ENCODE results near the gene PTMS.

PTMS gene

DNA sequence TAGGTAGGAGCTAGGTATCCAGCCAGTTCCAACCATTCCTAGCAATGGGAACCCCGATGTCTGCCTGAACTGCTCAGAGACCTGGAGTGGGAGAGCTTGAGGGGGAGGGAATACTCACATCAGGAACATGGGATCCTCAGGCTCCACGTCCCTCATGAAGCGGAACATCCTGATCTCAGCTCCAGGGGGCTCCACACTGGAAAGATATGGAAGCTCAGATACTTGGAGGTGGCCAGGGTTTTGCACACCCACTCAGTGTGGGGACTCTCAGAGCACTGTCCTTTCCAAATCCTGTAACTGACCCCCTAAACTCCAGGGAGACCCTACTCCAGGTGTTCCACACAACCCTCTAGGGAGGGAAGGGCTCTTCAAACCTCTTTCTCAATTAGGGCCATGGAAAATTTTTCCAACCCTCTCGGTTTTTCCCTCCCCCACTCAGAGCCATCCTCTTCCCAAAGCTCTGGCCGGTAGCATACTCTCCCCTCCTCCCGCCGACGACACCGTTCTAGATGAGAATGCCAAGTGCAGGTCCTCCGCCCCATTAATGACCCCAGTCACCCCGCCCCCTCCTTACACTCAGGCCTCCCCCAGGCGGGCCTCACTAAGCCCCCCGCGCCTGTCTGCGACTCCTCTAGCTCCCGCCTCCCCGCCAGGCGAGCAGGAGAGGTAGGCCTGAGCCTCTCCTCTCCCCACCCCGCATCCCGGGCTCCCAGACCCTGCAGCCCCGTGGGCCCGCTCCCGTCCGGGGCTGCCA, 13.8 kb upstream of the PTMS start:
- DNase-seq (ENCODE audit: low read depth in 2 of 2) = no peak

DNA sequence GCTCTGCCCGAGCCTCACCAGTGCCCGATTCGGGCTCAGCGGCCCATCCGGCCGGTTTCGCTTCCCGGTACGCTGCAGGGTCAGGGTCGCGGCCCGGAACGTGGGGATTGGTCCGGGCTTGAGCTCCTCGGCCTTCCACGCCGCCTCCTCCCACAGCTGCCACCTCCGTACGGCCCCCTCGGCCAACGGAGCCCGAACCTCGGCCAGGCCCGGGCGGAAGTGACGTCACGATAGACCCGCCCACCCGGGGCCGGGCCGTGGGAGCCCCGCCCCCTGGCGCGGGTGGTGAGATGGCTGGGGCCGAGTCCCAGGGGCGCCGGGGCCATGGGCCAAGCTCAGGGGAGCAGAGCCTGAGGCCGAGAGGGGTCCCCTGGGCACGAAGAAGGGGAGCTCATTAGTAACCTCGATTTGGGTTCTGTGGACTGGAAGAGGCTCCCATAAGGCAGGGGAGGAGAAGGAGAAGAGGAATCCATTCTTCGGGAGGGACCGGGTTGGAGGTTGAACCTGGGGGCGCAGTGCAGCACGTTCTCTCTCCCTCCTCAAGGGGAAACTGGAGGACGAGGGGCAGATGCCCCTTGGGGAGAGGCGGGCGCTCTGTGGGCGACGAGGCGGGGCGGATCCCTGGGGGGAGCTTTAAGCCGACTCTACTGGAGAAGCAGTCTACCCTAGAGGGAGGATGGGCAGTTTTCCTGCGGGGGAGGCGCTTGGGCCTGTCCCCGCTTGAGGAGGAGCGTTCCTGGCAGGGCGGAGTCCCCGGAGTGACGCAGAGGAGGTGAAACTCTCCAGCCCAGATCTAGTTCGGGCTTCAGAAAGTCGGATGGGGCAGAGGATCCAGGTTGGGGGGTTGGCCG, 13.0 kb upstream of the PTMS start, which contains the start of gene MLF2:
MLF2 (minus strand) TSS at position 221 of the 851 bp plus-strand sequence. CDS start 807 bp downstream, outside the sequence.
- DNase-seq (ENCODE audit: low read depth in 2 of 2) = peak; percentile 97 to 98

DNA sequence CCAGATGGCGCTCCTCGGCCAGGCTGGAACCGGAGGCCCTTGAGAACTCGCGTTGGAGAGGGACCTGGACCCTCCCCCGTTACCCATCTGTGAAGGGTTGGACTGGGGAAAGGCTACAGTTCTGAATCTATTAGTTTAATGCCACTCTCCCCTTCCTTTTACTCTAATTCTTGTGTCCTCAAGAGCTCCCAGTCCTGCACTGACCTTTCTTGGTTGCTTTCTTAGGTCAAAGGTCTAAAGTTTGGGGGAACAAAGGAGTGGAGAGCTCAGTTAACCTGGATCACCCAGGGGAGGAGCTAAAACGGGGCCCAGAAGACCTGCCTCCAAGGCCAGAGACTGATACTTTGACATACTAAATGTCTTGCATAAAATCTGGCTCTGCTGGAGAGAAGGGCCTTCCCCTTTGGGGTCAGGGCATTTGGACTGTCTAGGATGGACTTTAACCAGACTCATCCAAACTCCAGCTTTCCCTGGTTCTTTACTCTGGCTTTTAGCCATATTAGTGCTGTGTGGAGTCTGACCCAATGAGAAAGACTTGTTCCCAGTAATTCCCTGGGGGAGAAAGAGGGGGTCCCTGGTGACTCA, 12.3 kb upstream of the PTMS start:
- no peak for DNase-seq (ENCODE audit: low read depth in 2 of 2)

DNA sequence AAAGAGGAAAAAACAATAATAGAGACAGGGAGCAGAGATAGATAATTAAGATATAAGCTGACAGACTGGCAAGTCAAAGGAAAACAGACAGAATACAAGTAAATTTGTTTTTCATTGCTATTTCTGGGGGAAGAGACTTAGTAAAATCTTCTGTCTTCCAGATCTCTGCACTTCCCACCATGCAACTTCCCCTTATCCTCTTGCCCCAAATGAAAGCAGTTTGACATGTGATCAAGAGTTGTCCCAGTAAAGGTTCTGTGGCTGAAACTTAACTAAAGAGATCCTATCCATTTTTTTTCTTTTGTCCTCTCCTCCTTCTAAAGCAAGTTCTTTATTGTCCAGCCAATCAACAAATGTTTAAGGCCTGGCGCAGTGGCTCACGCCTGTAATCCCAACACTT, 11.8 kb upstream of the PTMS start:
- DNase-seq (ENCODE audit: low read depth in 2 of 2) = no peak

DNA sequence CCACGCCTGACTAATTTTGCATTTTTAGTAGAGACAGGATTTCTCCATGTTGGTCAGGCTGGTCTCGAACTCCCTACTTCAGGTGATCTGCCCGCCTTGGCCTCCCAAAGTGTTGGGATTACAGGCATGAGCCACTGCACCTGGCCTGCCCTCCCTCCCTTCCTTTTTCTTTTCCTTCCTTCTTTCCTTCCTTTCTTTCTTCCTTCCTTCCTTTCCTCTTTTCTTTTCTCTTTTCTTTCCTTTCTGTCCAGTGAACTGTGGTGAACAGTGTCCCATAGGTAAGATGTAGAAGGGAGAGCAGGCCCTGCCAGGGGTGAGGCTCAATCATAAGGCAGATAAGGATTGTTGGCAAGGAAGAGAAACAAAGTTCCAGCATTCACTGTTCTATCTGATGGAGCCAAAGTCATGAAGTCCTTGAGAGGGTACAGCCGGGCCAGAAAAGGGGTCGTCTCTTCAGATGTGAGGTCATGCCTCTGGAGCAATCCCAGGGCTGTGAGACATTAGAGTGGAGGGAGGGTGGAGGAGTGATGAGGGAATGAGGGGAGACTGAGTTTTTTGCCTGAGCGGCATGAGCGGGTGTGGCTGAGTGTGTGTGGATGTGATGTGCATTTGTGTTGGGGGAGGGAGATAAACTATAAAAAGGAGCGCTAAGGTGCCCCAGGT, 9.0 kb upstream of the PTMS start:
- DNase-seq (ENCODE audit: low read depth in 2 of 2) = no peak

DNA sequence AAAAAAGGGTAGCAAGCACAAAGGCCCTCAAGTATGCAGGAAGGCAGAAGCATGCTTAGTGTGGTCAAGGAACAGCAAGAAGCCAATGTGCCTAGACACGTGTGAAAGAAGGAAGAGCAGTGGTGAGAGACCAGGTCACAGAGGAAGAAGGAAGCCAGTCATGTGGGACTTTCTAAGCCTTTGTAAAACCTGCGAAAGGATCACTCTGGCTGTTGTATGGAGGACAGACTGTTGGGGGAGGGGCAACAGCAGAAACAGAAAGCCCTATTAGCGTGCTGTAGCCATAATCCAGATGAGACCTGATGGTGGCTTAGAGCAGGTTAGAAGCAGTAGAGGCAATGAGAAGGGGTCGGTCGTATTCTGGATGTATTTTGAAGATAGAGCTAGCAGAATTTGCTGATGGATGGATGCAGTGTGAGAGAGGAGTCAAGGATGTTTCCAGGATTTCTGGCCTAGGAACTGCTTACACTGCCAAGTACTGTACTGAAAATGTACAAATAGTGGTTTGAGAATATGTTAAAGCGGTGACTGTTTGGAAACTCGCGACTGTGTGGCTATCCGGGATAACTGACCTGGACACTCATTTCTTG, 7.6 kb upstream of the PTMS start:
- no peak for DNase-seq (ENCODE audit: low read depth in 2 of 2)

DNA sequence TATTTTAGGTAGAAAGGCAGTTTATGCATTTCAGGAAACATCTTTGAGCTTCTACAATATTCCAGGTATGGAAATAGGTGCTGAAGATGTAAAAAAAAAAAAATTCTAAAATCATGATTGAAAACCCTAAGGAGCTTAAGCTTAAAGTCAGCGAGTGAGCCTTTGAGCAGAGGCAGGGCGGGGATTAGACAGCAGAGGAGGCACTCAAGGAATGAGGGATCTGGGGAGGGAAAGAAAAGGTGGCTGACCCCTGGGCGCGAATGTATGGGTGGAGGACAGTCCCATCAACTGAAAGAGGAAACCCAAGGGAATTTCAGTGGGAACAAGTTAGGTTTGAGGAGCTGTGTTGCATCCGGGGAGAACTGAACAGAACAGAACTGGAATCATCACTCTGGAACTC, 6.4 kb upstream of the PTMS start:
- DNase-seq (ENCODE audit: low read depth in 2 of 2) = no peak

DNA sequence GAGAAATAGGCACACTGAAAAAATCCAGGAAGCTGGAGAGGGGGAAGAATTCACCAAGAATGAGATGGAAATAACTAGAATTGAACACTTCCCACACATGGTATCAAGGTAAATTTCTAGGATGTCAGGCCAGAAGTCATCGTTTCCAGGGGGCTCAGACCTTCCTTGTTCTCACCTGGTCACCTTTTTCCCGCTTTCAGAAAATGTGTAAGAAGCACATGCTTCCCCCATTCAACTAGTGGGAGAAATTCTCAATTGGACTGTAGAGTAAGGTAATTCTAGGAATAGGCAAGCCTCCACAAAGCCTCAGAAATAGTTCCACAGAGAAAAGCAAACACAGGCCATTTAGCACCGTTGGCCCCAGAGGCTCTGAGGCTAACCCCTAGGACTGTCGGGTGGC, 2.8 kb upstream of the PTMS start:
- DNase-seq (ENCODE audit: low read depth in 2 of 2) = no peak

DNA sequence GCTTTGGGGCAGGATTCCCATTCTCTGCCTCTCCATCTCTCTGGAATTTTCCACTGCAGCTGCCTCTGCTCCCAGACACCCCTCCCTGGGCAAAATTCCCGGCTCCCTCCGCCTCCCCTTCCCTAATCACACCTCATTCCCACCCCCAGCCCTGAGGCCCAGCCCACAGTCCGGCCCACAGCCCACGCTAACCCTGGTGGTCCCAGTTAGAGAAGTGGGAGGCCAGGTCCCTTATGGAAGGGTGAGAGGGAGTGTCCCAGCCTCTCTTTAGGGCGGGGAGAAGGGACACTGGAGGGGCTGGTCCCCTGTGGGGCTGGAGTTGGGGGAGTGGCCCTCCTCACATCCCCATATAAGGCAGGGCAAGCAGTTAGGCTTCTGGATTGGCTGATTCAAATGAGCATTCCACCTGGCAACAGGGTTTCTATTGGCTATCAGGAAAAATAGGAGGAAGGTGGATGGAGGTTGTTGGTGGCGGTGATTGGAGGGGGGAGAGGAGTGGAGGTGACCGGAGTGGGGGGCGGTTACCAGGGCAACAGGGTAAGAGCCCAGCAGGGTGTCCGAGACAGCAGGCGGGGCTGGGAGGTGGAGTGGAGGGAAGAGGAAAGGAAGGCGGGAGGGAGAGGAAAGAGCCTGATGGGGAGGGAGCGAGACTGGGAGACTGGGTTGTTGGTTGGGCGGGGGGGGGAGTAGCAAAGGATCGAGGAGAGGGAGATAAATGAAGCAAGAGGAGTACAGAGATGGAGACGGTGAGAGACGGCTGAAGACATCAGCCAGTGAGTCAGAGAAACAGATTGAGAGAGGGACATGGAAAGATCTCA, 1.9 kb upstream of the PTMS start:
- DNase-seq (ENCODE audit: low read depth in 2 of 2) = no peak

DNA sequence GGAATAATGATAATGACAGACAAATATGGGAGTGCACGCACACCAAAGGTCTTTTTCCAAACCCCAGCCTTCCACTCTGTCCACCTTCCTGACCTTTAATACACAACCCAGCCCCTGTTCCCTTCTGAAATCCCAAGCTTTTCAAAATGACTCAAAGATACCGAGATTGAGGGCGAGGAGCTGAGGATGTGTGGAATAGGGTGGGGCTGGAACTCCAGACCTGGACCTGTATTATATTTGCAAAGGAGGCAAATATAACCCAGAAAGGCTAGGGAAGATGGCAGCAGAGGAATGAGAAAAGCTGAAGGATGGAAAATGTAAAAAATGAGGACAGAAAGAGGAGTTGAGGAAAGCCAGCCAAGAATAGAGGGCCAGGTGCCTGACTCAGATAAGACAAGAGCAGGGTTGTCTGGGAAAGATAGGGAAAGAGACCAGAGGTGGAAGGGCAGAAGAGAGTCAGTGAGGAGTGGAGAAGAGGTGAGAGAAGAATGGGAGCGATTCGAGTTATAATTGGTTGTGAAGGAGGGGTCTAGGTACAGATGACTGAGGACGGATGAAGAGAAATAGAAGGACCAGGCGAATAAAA, 1.0 kb upstream of the PTMS start:
- DNase-seq (ENCODE audit: low read depth in 2 of 2) = no peak

DNA sequence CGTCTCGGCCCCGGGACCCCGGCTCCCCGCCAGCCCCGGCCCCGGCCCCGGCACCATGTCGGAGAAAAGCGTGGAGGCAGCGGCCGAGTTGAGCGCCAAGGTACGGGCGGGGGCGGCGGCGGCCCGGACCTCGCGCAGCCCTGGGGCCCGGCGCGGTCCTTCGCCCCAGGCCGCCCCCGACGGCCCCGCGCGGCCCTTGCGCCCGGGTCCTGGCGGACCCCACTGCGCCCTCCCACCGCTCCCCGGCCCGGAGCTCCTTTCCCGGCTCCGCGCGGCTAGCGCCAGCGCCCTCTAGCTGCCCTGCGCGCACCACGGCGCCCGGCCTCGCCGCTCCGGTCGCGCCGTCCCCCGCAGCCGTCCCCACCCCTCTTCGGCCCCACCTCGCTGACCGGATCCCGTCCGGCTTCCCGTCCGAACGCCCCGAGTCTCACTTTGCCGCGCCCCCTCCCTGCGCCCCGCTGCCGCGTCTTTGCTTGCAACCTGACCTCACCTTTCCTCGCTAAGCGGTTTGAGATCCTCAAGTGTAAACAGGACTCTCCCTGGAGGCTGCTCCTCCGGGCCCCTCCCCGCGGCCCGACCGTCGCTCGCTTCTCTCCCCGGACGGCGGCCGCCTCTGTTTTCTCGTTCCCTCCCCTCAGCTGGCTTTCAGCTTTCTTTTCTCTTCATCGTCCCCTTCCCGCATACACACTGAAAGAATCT, 637 bp downstream of the PTMS start:
- no peak for DNase-seq (ENCODE audit: low read depth in 2 of 2)

DNA sequence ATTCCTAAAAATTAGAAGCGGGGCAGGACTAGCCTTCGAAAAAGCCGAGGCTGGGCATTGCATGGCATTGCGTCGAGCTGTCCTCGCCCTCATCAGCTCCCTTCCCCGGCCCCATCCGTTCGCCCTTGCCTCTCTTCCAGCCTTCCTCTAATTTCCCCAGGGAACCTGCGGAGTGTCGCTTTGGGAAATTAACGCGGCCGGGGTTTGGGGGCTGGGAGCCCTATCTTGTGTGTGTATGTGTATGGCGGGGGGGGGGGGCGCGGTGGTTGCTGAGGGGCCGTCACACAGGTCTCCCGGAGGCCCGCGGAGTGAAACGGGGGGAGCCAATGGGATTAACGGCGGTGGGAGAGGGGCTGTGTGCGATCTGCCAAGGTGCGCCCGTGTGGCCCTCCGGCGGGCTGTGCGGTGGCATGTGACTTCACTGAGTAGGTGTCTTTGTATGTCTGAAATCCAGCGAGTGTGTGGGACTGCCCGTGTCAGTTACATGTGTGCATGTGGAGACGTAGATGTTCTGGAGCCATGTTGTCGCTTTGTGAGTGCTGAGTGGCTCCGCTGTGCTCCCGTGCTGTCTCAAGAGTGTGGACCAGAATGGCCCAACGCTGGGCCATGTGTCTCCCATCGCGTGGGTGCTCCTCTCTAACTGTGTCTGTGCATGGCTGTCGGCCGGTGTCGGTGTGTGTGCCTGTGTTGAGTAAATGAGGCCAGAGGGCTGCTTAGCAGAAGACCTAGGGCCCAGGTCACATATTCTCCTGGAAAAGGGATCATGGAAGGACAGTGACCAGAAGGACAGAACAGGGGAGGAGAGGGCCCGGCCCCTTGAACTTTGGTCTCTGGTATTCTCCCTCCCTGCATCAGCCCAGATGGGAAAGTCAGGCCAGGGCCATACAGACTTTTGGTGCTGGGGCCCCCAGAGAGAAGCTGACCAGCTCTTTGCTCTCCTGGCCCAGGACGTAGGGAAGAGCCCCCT, 1.5 kb downstream of the PTMS start:
- DNase-seq (ENCODE audit: low read depth in 2 of 2) = no peak

DNA sequence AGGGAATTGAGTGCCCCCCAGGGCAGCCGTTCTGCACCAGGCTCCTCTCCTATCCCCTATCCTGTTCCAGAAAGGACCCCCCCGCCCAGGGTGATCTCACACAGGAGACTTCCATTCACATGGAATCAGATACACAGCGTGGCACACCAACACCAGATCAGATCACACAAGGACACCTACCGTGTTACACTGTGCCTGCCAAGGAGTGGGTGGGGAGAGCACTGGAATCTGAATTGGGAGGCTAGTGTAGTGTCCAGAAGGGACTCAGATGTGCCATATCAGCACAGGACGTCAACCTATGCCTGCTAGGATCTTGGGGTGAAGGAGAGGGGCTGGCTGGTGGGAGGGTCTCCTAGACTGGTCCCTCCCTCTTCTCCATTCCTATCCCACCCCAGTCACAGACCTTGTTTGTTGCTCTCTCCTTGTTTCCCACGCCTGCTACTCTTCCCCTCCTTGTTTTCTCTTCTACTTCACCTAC, 2.3 kb downstream of the PTMS start:
- no peak for DNase-seq (ENCODE audit: low read depth in 2 of 2)

DNA sequence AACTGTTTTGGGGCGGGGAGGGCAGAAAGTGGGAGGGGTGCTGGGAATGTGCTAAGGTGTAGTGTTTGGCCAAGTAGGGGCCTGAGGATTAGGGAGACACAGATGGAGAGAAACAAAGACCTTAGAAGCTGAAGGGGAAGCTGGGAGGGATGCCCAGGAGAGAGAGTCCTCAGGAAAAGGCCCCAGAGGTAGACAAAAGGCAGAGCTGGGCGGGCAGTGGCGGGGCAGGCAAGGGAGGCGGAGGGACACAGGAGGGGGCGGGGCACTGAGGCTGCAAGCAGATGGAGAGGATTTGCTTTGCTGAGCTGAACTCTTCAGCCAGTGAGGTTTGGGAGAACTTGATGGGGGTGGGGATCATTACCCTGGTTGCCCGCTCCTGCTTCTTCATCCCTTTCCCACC, 2.8 kb downstream of the PTMS start:
- no peak for DNase-seq (ENCODE audit: low read depth in 2 of 2)

DNA sequence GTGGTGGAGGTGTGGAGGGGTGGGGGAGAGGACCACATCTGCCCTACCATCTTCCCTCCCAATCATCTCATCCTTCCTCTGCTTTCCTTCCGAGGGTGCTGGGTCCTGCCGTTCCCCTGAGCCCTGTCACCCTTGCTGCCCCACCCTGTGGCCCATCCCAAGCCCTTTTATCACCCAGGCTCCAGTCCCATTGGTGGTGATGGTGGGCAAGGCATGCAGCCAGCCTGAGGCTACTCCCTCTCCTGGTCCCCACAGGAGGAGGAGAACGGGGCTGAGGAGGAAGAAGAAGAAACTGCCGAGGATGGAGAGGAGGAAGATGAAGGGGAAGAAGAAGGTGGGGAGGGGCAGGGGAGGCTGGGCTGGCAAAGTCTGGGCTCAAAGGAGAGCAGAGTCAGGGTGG, 3.5 kb downstream of the PTMS start:
- DNase-seq (ENCODE audit: low read depth in 2 of 2) = no peak

DNA sequence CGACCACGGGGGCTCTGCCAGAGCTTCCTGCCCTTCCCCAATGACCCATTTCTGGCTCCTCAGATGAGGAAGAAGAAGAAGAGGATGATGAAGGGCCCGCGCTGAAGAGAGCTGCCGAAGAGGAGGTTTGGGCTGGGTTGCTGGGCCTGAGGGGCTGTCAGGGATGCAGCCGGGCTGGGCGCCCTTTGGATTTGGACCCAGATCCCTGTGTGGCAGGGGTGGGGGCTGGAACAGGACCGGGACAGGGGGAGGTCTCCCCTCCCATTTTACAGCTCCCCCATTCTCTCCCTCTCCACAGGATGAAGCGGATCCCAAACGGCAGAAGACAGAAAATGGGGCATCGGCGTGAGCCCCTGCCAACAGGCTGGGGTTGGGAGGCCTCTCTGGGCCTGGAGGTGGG, 3.9 kb downstream of the PTMS start:
- no peak for DNase-seq (ENCODE audit: low read depth in 2 of 2)

DNA sequence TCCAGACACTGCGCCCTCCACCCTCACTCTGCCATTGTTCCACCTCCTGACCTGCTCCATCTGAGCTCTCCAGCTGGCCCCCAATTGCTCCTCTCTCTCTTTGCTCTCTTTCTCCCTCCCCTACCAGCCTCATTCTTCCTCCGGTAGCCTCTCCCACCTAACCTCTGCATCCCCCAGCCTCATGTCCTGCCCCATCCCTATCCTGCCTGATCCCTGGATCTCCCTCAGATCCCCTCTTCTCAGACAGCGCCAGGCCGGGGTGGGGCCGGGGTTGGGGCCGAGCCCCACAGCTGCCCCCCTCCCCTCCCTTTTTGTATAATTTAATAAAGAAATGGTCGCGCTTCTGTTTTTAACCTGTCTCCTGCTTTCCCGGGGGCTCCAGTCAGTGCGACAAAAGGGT, 4.4 kb downstream of the PTMS start:
- no peak for DNase-seq (ENCODE audit: low read depth in 2 of 2)

DNA sequence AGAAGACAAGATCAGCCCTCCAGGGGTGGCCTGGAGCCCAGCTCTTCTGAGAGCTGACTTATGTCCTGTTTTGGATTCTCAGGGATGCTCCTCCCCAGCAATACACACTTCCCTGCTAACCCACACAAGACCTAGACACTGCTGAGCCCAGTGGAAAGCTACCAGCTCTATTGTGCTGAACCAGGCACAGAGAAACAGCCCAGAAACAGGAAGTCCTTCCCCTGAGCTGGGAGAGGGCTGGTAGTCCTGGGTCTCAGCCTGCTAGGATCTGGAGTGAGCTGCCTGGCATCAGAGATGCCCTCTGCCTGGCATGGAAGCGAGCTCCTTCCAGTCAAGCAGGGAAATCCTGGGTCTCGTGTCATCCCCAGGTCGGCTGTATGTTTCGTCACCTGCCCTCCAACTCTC, 4.9 kb downstream of the PTMS start:
- DNase-seq (ENCODE audit: low read depth in 2 of 2) = no peak

Data from stimulated activated CD4-positive, alpha-beta T cell treated with anti-CD3 and anti-CD28 coated beads, Interleukin-4, amount 100 ng/mL, for 48 hours (primary cell).